IMR-90 (cell line): ENCODE measurements around the gene PATJ. TPM values are rescaled to one million over a fixed set of nuclear protein-coding genes. Genes with fewer than 3 reads are reported as not detected.

Experiments
- ATAC-seq: fragments of 200-7000 bp; cut with Tn5 transposase; 2 replicates; pipeline ENCODE4 v1.9.1; 2020; ENCODE audit warnings: low read depth, mild to moderate bottlenecking, moderate library complexity
- BruUV-seq: library from RNA; stranded (reverse); fragments of 400-500 nt; replicated peaks from 2 replicates; lab custom pipeline; 2021; lab: Mats Ljungman, UMichigan
- CTCF ChIA-PET: fragments of 300-600 bp; formaldehyde crosslinking; extraction: SDS; loops from one replicate; lab custom pipeline; 2021; ENCODE audit warnings: antibody characterized with exemption; lab: Yijun Ruan, JAX
- POLR2A ChIA-PET: fragments of 300-600 bp; sonication (Branson Sonifier 250); formaldehyde crosslinking; loops from one replicate; lab custom pipeline; 2022; ENCODE audit warnings: antibody characterized with exemption; ENCODE audit not compliant: unreplicated experiment; lab: Charles Lee
- DNase-seq: peaks from one replicate; pipeline ENCODE4 v3.0.0; 2013
- H2AFZ ChIP-seq: replicated peaks from 2 replicates; pipeline ENCODE3; 2013; ENCODE audit warnings: low read length, mild to moderate bottlenecking; ENCODE audit not compliant: poor library complexity
- H2AK5ac ChIP-seq: 2 replicates; pipeline ENCODE4 v1.6.1; 2013; ENCODE audit warnings: low read depth, low read length, inconsistent platforms
- H2AK9ac ChIP-seq: replicated peaks from 2 replicates; pipeline ENCODE3; 2013; ENCODE audit warnings: mild to moderate bottlenecking, low read depth, low read length, moderate library complexity; ENCODE audit not compliant: poor library complexity
- H2BK120ac ChIP-seq: 2 replicates; pipeline ENCODE4 v1.6.1; 2013; ENCODE audit warnings: low read depth, low read length, inconsistent platforms
- H2BK15ac ChIP-seq: 3 replicates; pipeline ENCODE4 v1.6.1; 2013; ENCODE audit warnings: low read depth, low read length, inconsistent platforms
- H2BK20ac ChIP-seq: 2 replicates; pipeline ENCODE4 v1.6.1; 2013; ENCODE audit warnings: low read depth, mild to moderate bottlenecking, inconsistent platforms, low read length, moderate library complexity
- H2BK5ac ChIP-seq: 2 replicates; pipeline ENCODE4 v1.6.1; 2013; ENCODE audit warnings: mild to moderate bottlenecking, low read depth, low read length, inconsistent platforms; ENCODE audit not compliant: poor library complexity, severe bottlenecking
- H3K14ac ChIP-seq: replicated peaks from 2 replicates; pipeline ENCODE4 v1.6.1; 2013; ENCODE audit warnings: low read depth, low read length, inconsistent platforms
- H3K18ac ChIP-seq: 2 replicates; pipeline ENCODE4 v1.6.1; 2013; ENCODE audit warnings: low read depth, low read length, control low read depth
- H3K23ac ChIP-seq: 2 replicates; pipeline ENCODE4 v1.6.1; 2013; ENCODE audit warnings: low read depth, low read length, inconsistent platforms
- H3K27ac ChIP-seq: 2 replicates; pipeline ENCODE4 v1.5.1; 2013; ENCODE audit warnings: mild to moderate bottlenecking, control low read depth, low read length; ENCODE audit not compliant: insufficient read depth
- H3K27me3 ChIP-seq: 2 replicates; pipeline ENCODE4 v1.6.1; 2013; ENCODE audit warnings: low read length; ENCODE audit not compliant: control insufficient read depth, insufficient read depth
- H3K36me3 ChIP-seq: 2 replicates; pipeline ENCODE4 v1.6.1; 2013; ENCODE audit warnings: low read length, mixed read lengths; ENCODE audit not compliant: control insufficient read depth, insufficient read depth
- H3K4ac ChIP-seq: 2 replicates; pipeline ENCODE4 v1.6.1; 2013; ENCODE audit warnings: low read depth, low read length, inconsistent platforms
- H3K4me1 ChIP-seq: 2 replicates; pipeline ENCODE4 v1.6.1; 2013; ENCODE audit warnings: low read length, mixed read lengths; ENCODE audit not compliant: control insufficient read depth, insufficient read depth
- H3K4me2 ChIP-seq: 2 replicates; pipeline ENCODE4 v1.6.1; 2013; ENCODE audit warnings: low read depth, mild to moderate bottlenecking, control low read depth, low read length, moderate library complexity
- H3K4me3 ChIP-seq: 2 replicates; pipeline ENCODE4 v1.5.1; 2013; ENCODE audit warnings: low read depth, mild to moderate bottlenecking, control low read depth, low read length, moderate library complexity; ENCODE audit not compliant: insufficient read depth
- H3K56ac ChIP-seq: 2 replicates; pipeline ENCODE4 v1.6.1; 2013; ENCODE audit warnings: low read length, inconsistent platforms; ENCODE audit not compliant: insufficient read depth; ENCODE audit errors: extremely low read depth
- H3K79me1 ChIP-seq, 2 experiments: 2 replicates each; pipeline ENCODE4 v1.6.1; 2013; ENCODE audit warnings: low read length in 2 of 2, inconsistent platforms in 1 of 2, low read depth in 1 of 2
- H3K9ac ChIP-seq: 2 replicates; pipeline ENCODE4 v1.6.1; 2013; ENCODE audit warnings: low read depth, low read length, control low read depth
- H3K9me1 ChIP-seq: 2 replicates; pipeline ENCODE4 v1.6.1; 2013; ENCODE audit warnings: low read length, inconsistent platforms; ENCODE audit not compliant: insufficient read depth
- H3K9me3 ChIP-seq: 2 replicates; pipeline ENCODE4 v1.6.1; 2013; ENCODE audit warnings: low read length; ENCODE audit not compliant: control insufficient read depth, insufficient read depth
- H4K20me1 ChIP-seq: 2 replicates; pipeline ENCODE4 v1.6.1; 2013; ENCODE audit warnings: low read length, inconsistent platforms; ENCODE audit not compliant: insufficient read depth
- H4K5ac ChIP-seq: 2 replicates; pipeline ENCODE4 v1.6.1; 2013; ENCODE audit warnings: mild to moderate bottlenecking, low read depth, low read length, control low read depth
- H4K8ac ChIP-seq, 2 experiments: 2 replicates each; pipeline ENCODE4 v1.6.1; 2013; ENCODE audit warnings: low read depth in 2 of 2, low read length in 2 of 2, control low read depth in 1 of 2, inconsistent platforms in 1 of 2
- H4K91ac ChIP-seq: 2 replicates; pipeline ENCODE4 v1.6.1; 2013; ENCODE audit warnings: low read depth, low read length, inconsistent platforms; ENCODE audit not compliant: insufficient read depth
- CHD1 ChIP-seq: IDR thresholded peaks from 2 replicates; pipeline ENCODE4 v1.6.1; 2012; ENCODE audit warnings: low read depth, low read length, improper control_type of control experiment
- SMC3 ChIP-seq: fragments of 150-350 bp; IDR thresholded peaks from 2 replicates; pipeline ENCODE4 v1.6.1; 2016; ENCODE audit warnings: low read depth, mild to moderate bottlenecking, antibody characterized with exemption, low read length, moderate library complexity
- WGBS, 2 experiments: methylation state at CpG; one replicate each; pipeline versions ENCODE4 v1.1.5 to v1.1.7; 2013; ENCODE audit warnings: missing lambda C conversion rate in 2 of 2; ENCODE audit not compliant: insufficient read length in 1 of 2; ENCODE audit errors: extremely low coverage in 2 of 2; 5-methylcytosine and 5-hydroxymethylcytosine counted together
- dilution Hi-C: fragments of 300-500 bp; cut with HindIII; formaldehyde crosslinking; loops from one replicate; pipeline ENCODE4 v1.14.3; 2018; ENCODE audit warnings: low sequenced_read_pairs; ENCODE audit not compliant: unreplicated experiment
- in situ Hi-C: fragments of 300-500 bp; cut with MboI; formaldehyde crosslinking; loops from 3 replicates; pipeline ENCODE4 v1.14.3; 2019; ENCODE audit warnings: low sequenced_read_pairs, inconsistent platforms, mixed read lengths
- intact Hi-C: fragments of 100-400 bp; cut with micrococcal nuclease; formaldehyde crosslinking; loops from 2 replicates; pipeline ENCODE4 v1.10.0; 2022
- polyA plus RNA-seq, 3 experiments: library from polyadenylated mRNA; depleted of rRNA; stranded (reverse); fragments of >200 nt; gene quantifications; 2 replicates each; pipeline ENCODE4 v1.2.3, GENCODE V29; 2012; ENCODE audit warnings: low replicate concordance in 1 of 3
- total RNA-seq: library from RNA; depleted of rRNA; stranded (reverse); fragments of >200 nt; gene quantifications from 2 replicates; pipeline ENCODE4 v1.2.3, GENCODE V29; 2012

Gene PATJ
- total and polyA plus RNA-seq, 2 of the 4 experiments (the other 2 are of a cell fraction), result 2.0 to 3.4 TPM

DNA sequence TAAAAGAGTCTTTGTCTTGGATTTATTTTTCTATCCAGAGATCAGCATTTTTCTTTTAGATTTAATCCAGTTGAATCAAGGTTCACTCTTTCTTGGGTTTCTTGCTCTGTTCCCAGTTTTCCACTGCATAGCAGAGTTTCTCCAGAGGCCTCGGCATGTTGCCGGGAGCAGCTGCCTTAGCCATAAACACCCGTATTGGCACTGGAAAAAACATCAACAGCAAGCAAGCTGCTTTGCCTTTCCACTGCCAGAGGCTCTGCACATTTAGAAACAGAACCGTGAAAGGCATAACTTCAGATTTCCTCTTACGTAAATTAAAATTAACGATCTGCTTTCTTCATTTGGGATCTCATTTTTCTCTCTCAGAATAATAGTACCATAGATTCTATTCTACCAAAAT, 270.6 kb downstream of the PATJ start:
- Histone ChIP-seq H3K56ac (no peak overlapping the region), H2AFZ (no peak overlapping the region), H3K9me3 (no peaks in the 10 kb centered on the region; the same call in 1 of the 2 replicates), H3K9ac (no peak overlapping the region), H2BK15ac (no peak overlapping the region), H2AK9ac (no peak overlapping the region), H3K4me1 (no peaks in the 10 kb centered on the region), H3K27ac (no peak overlapping the region), H4K8ac (no peak overlapping the region), H3K27me3 (no peaks in the 10 kb centered on the region), H3K4me2 (no peak overlapping the region), H2BK20ac (no peak overlapping the region), H3K14ac (no peak overlapping the region), H2BK120ac (no peak overlapping the region), H4K5ac (no peak overlapping the region), H3K79me1 (no peaks in the 10 kb centered on the region), H3K23ac (no peak overlapping the region), H3K36me3 (no peaks in the 10 kb centered on the region), H3K4ac (no peak overlapping the region), H4K20me1 (no peaks in the 10 kb centered on the region), H3K18ac (no peak overlapping the region), H2BK5ac (no peak overlapping the region), H3K9me1 (no peaks in the 10 kb centered on the region), H4K91ac (no peak overlapping the region), H3K4me3 (no peak overlapping the region), H2AK5ac (no peak overlapping the region)
- no TSS peak for BruUV-seq
- CTCF ChIA-PET, result no interaction called here
- ATAC-seq (no peak), DNase-seq (no peak)
- dilution Hi-C loops (no loop called here), intact Hi-C loops (no loop called here), in situ Hi-C loops (no loop called here)
- TF ChIP-seq CHD1, result no peak
- no peak for TF ChIP-seq SMC3
- POLR2A ChIA-PET, result no interaction called here
- WGBS, 2 experiments, result 40% methylated on average over 4 of the region's 6 CpGs; no CpG with 5 or more reads in 1 of the 2 experiments
